HG02840 (cell line): ENCODE data around the gene DEFB113.

Experiments used
- ATAC-seq: cut with Tn5 transposase; IDR thresholded peaks from one replicate; pipeline ENCODE4 v1.9.1; 2021; ENCODE audit warnings: mild to moderate bottlenecking, moderate library complexity, moderate number of reproducible peaks; ENCODE audit not compliant: unreplicated experiment, low FRiP score

The DEFB113 gene

GRCh38 chr6:49937811-49938210 is 31.6 kb downstream of the DEFB113 start:
- ATAC-seq: no peak

DNA sequence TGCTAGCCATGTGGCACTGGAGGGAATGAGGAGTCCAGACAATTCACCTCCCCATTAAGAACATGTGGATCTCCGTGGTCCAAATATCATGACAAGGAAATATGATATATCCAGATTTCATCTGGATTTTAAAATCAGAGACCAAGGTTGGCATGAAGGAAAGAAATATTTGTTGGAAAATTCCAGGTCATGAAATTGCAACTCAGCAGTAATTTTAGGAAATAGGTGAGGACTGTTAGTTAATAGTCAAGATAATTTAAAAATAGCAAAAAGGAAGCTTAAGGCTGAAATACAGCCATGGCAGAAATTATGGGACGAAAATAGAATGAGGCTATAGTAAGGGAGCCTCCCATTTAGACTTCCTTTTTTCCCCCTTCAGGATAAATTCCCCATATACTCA is 32.4 kb downstream of the DEFB113 start:
- ATAC-seq: no peak

DNA sequence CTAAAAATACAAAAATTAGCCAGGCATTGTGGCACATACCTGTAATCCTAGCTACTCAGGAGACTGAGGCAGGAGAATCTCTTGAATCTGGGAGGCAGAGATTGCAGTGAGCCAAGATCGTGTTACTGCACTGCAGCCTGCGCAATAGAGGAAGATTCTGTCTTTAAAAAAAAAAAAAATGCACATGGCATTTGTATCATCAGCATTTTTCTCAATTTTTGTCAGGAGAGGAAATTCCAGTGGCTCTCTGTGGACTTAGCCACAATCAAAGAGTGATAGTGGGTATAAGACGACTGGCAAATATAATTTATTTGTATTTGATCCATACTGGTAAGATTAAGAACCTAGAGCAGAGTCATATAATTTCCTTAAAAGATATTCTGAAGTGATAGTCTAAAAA is 34.0 kb downstream of the DEFB113 start:
- no peak for ATAC-seq

DNA sequence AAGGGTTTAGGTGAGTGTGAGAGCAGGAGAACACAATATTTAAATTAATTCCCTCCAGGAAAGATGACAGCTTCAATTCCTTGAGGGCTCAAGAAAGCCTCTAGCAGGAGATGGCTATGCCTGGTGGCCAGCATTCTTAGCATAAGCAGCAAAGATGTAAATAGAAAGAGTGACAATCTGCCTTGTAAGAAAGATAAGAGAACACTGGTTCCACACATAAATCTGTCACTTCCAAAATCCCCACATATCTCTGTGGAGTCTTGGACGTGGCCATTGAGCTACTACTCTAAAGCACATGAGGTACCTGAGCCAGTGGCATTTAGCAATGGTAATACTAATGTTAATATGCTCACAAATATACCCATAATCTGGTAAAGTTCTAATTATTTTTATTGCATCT is 34.7 kb downstream of the DEFB113 start:
- no peak for ATAC-seq

- no peak for ATAC-seq
Measured at GRCh38 chr6:49933526-49933925, 35.9 kb downstream of the DEFB113 start.

GRCh38 chr6:49929340-49929739 is 40.1 kb downstream of the DEFB113 start:
- ATAC-seq: no peak

DNA sequence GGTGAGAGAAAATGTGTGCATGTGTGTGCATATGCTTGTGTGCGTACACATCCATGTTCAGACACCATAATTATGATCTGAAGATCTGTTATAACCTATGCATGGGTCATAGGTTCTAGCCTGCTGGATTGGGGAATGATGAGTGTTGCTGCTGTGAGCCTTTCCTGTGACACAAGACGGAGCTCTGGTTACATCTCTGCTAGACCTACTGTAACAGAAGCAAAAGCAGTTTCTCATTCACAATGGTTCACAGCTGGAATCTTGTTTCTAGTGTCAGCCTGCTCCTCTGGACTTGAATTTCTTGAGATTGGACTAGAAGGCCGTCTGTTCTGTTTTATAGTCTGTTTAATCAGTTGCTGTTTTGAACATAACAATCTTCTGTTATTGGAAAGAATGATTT is 45.6 kb downstream of the DEFB113 start:
- ATAC-seq: no peak

GRCh38 chr6:49919935-49920644 is 49.3 kb downstream of the DEFB113 start:
- no peak for ATAC-seq

- ATAC-seq: no peak
Measured at GRCh38 chr6:49919261-49919660, 50.2 kb downstream of the DEFB113 start.

DNA sequence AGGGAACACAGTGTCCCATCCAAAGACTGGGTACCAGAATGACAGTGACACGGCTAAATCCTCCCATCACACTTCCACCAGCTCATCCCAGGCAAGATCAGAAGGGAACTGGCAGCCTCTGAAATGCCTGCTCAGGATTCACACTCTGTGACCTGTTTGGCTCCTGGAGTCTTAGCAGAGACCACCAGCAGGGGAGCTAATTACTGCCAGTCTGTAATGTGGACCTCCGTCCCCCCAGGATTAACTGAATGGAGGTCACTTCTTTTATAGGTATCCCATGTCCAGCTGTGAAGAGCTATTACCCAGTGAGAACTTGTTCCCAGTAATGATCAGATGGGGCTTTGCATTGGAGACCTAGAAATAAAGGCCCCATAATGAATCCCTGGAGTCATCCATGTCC is 50.6 kb downstream of the DEFB113 start:
- ATAC-seq: no peak
